Measurements from ENCODE around the gene IP6K2.

DNA sequence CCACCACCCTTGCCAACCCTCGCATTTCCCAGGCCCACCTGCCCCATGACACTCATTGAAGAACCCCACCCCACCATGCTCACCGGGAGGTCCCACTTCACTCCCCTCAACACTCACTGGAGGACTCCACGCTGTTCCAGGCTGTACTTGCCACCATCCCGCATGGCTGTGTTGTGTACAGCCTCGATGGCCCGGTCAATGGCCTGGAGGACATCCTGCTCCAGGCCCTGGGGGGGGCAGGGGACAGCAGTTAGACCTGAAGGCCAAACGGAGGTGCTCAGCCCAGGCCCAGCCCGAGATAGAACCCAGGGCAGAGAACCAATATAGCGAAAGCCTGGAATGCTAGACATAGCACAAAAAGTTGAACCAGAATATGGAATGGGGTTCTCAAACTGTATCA lies 34.2 kb downstream of the IP6K2 start:
- TF ChIP-seq POLR2A (IDR thresholded peaks at IDR 0.05) (no peak), CTCF (IDR thresholded peaks at IDR 0.05) (no peak)

Measured in testis (tissue), 2 donors.